Activated CD8-positive, alpha-beta memory T cell treated with anti-CD3 and anti-CD28 coated beads, Interleukin-2, amount 50 U/mL, for 24 hours (primary cell): ENCODE data around the gene DDX31.
A peak's percentile ranks its signal among the peaks of the same experiment; 100 is the strongest.
"Not testable (repeated sequence)": the region's sequence is repeated elsewhere in the genome, so short reads cannot be mapped to it uniquely, and the experiment has no call there.

Experiments used
- DNase-seq: peaks from one replicate; pipeline ENCODE4 v3.0.0-alpha.2; 2020; ENCODE audit errors: extremely low read depth

DDX31 gene

DNA sequence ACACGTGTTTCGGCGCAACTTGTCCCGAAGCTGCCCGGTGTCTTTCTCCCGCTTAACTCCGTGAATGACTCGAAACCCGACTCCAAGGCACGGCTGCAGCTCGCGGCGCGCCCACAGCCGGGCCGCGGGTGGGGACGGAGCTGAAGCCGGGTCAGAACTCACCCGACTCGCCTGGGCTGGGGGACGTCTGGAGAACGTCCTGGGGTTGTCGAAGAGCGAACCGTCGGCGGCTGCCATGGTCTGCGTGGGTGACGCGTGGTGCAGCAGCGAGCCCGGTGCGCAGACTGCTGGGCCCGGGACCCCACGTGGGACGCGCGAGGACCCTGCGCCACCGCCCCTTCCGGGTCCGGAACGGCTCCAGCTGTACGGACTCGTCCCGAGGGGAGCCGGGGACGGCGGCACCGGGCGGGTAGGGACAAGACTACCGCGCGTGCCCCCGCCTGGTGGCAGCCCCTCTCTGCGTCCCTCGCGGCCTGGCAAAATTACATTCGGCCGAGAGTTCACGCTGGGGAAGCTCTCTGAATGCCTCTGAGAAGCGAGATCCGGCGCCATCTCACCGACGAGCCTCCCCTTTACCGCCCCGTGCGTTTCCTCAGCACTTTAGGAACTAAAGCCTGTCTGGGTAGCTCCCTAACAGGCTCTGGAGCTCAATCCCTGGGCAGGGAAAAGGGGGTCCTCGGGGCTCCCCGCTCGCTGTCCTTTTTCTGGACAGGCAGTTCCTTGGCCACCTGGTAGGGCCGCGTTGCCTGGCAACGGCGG is at the start of gene DDX31:
DDX31 (minus strand) TSS at position 286 of the 759 bp plus-strand sequence; CDS start at position 237, 49 bp downstream.
- DNase-seq = peak; percentile 64

DNA sequence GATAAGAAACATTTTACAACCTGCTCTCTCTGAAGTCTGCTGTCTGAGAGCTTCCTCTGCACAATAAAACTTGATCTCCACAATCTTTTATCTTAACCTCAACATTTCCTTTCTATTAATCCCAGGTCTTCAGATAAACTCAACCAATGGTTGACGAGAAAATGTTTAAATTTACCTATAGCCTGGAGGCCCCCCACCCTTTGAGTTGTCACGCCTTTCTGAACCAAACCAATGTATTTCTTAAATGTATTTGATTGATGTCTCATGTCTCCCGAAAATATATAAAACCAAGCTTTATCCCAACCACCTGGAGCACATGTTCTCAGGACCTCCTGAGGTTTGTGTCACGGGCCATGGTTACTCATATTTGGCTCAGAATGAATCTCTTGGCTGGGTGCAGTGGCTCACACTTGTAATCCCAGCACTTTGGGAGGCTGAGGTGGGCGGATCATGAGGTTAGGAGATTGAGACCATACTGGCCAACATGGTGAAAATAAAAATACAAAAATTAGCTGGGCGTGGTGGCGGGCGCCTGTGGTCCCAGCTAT is 48.7 kb upstream of the DDX31 start:
- not testable (repeated sequence) for DNase-seq

DNA sequence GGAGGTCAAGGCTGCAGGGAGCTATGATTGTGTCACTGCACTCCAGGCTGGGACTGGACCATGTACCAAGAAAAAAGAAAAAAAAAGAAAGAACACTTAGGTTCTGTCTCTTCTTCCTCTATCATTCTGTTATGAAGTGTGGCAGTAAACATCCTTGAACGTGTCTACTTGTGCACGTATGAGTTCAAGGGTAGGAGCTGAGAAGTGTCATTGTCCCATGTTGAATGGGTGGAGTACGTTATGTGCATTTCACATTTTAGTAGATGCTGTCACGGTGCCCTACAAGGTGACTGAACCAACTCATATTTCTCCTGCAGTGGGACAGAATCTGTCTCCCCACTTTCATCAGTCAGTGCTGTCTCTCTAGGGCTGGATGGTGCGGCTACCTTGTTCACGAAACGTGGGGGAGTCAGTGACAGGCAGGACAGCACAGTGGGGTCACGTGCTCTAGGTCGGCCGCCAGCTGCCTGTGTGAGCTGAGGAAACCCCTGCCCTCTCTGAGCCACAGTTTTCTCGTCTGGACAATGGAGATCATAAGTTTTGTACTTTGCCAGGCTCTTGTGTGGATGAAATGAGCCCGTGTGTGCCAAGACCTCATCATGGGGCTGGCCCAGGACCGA is 47.7 kb upstream of the DDX31 start:
- DNase-seq = no peak

DNA sequence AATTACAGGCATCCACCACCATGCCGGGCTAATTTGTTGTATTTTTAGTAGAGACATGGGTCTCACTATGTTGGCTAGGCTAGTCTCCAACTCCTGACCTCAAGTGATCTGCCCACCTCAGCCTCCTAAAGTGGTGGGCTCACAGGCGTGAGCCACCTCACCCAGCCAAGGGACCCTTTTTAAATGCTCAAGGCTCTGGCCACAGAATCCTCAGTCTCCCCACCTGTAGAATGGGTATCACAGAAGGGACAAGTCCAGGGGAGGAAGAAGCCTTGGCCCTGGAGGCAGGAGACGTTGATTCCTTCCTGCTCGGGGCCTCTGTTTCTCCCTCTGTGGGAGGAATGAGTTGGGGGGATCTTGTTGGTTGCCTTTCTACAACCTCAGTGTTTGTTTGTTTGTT is 46.2 kb upstream of the DDX31 start:
- DNase-seq = no peak

DNA sequence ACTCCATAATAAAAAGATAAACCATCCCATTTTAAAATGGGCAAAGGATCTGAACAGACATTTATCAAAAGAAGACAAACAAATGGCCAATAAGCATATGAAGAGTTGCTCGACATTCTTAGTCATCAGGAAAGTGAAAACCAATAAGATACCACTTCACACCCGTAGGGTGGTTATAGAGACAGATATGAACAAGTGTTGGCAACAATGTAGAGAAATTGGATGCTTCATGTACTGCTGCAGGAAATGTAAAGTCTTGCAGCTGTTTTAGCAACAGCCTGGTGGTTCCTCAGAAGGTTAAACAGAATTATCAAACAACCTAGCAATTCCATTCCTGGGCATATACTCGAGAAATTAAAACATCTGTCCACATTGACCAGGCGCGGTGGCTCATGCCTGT is 43.0 kb upstream of the DDX31 start:
- DNase-seq = no peak

DNA sequence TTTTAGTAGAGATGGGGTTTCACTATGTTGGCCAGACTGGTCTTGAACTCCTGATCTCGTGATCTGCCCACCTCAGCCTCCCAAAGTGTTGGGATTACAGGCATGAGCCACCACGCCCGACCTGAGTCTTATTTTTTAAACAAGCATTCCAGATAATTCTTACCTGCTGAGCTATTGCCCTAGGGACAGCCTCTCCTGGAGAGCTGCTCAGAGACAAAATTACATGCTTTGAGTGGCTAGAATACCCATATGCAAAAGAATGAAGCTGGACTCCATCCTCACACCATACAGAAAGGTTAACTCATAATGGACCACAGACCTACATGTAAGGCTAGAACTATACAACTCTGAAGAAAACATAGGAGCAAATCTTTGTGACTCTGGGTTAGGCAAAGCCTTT is 42.1 kb upstream of the DDX31 start:
- DNase-seq = no peak

DNA sequence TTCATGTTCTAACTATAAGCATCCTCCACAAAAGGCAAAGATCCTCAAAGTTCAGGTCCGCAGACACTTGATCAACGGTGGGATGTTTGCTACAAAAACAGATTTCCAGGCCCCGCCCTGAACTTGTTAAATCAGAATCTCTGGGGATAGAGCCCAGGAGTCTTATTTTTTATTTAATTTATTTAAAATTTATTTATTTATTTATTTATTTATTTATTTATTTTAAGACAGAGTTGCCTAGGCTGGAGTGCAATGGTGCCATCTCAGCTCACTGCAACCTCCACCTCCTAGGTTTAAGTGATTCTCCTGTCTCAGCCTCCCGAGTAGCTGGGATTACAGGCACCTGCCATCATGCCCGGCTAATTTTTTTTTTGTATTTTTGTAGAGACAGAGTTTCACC is 41.4 kb upstream of the DDX31 start:
- not testable (repeated sequence) for DNase-seq

DNA sequence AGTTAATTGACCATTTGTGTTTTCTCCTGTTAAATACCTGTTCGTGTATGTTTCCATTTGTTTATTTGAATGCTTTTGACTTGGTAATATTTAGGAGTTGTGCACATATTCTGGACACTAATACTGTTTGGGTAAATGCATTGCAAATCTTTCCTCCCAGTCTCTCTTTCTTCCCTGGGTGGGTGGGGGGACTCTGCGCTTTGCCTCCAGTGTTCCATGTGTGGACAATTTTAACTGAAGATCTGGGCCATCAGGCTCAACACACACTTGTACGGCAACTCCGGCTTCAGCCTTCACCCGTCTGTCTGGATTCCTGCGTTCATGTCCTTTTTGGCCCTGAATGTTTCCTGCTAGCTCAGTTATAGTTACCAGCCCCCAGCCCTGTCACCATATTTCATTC is 40.5 kb upstream of the DDX31 start:
- DNase-seq = no peak

DNA sequence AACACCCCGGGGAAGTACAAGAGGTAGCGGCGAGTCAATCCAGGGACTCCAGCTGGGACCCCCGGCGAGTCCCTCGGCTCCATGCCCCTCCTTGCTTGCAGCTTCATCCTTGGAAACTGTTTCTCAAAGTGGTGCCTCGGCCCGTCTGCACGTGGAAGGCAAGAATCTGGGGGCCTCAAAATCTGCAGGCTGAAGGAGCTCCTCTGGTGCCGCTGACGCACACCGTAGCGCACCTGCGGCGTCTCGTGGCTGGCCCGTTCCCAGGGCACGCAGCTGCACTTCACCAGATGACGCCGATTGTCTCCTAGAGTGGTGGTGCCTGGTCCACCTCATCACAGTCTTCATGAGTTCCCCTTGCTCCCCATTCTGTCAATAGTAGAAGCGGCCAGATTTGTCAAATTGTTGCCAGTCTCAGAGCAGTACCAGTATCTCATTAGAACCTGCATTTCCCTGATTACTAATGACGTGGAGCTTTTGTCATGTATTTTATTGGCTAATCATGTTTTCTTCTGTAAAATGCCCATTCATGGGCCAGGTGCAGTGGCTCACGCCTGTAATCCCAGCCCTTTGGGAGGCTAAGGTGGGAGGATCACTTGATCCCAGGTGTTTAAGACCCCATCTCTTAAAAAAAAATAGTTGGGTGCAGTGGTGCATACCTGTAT is 39.1 kb upstream of the DDX31 start:
- DNase-seq = no peak

DNA sequence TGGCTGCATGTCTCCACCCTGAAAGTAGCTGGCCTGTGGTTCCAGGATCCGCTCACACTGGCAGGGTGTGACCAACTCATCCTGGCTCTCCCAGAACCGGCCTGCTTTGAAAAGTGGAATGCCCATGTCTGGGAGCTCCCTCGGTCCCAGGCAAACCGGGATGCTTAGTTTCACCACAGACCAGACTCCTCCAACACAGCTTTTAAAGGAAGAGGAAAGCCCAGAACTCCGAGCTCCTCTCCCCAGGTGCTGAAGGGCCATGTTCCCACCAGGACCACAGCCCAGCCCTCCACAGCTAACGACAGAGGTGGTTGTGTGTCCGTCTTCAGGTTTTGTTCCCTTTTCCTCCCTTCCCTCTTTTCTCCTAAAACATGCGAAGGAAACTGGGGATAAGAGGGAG is 38.5 kb upstream of the DDX31 start:
- DNase-seq = no peak

DNA sequence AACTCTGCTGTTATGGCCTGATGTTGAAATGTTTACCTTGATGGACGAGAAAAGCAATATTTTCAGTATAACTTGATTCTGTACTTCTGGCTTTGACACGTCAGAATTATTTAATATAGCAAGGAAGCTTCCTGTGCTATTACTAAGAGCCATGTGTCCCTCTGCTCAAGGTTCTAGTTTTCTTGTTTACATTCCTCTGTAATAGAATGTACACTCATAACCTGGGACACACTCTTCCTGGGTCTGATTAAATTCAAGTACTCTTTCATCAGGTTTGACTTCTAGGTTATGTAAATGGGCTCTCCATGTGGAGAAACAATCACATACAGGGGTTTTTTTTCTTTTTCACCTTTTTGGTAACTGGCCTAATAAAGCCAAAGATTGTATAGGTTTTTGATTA is 33.6 kb upstream of the DDX31 start:
- DNase-seq = no peak

DNA sequence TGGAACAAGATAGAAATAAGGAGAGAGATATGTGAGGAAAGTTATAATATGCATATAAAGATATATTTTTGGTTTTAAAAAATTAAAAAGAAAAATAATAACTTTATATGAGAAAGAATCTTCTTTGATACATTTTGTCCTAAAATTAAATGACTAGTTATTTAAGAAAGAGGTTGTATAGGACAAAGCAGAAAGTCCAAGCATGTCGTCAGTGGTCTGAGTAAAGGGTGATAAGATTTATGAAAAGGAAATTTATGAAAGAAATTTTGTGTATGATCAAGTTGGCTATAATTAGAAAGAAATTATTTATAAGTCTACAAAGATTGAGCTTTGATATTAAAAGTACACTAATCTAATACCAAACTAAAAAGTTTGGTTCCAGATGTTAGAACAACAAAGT is 32.5 kb upstream of the DDX31 start:
- no peak for DNase-seq

DNA sequence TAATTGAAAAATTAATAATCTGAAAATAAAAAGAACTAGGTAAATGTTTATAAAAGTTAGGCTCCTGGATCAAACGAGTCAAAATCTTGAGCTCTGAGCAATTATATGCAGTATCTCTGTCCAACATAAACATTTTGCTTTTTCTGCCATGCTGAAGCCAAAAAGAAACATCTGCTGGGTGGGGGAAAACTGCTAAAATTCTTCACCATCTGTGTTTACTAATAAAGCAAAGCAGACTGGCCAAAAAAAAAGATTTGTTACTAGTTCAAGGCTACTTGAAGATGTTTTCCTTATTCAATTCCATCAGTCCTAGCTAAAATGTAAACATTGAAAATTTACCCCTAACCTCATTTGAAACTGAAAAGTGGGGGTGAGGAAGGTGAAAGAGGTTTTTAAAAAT is 30.2 kb upstream of the DDX31 start:
- no peak for DNase-seq

DNA sequence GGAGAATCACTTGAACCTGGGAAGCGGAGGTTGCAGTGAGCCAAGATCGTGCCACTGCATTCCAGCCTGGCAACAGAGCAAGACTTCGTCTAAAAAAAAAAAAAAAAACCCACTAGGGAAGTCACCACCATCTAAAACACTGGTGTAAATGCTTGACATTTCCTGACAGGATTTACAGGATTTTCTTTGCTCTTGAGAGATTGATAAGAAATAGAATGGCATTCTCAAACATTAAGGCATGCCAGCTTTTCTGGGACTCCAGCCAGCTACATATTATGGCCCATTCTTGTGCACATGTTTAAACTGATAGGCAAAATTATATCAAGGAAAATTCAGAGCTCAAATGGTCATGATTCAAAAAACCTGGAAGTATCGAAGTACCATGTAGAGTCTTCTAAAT is 29.2 kb upstream of the DDX31 start:
- DNase-seq = no peak

DNA sequence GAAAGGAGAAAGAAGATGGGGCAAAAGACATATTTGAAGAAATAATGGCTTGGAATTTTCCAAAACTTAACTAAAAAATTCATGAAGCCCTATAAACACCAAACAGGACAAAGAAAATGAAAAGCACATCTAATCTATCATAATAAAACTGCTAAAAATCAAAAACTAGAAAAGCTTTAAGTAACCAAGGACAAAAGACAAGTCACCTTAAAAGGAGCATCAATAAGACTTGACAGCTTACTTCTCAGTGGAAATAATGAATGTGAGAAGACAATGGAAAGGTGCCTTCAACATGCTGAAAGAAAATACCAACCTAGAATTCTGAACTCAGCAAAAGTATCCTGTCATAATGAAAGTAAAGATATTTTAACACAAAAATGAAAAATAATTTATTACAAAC is 27.4 kb upstream of the DDX31 start:
- DNase-seq = no peak

DNA sequence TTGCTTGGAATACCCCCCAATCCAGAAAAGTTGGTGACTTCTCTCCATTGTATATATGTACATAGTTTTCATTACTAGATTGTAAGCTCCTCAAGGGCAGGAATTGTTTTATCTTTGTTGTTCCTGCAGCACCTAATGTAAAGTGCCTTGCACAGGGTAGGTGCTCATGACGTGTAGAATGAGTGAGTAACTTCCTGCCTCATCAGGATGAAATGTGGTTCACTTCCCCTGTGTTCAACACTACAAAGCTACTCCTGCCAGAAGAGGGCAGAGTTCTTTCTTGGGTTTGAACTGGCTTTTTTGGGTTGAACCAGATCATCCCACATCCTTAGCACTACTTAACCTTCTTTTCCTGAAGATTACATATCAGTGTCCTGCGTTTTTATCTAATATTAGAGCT is 24.4 kb upstream of the DDX31 start:
- no peak for DNase-seq

DNA sequence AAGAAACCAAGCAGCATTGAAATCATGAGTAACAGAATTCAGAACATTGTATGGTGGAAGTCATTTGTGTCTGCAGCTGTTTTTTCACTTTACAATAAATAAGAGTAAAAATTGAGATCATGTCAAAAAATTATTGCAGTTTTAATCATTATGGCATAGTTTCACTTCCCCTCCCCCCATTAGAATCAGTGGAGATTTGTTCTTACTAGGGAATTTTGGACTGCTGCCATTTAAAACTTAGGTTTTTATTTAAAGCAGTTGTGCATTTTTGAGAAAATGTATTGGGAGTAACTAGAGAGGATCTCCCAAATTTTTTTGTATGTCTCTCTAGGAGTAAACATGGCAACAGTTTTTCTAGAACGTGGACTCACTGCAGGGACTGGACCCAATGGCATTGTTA is 20.9 kb upstream of the DDX31 start:
- no peak for DNase-seq

DNA sequence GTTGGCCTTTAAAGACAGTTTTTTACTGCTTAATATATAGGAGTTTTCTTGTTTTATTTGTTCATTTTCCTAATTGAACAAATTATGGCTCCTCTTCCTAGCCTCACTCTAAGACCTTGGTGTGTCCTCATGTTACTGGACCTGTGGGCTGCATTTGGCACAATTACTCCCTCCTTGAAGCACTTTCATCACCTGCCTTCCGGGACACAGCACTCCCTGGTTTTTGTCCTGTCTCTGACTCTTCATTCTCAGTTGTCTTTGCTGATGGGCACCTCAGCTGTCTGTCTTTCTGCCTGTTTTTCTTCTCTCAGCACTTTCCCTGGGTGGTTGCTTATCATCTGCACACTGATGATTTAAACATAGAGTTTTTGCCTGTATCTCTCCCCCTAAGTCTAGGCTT is 14.1 kb upstream of the DDX31 start:
- no peak for DNase-seq

DNA sequence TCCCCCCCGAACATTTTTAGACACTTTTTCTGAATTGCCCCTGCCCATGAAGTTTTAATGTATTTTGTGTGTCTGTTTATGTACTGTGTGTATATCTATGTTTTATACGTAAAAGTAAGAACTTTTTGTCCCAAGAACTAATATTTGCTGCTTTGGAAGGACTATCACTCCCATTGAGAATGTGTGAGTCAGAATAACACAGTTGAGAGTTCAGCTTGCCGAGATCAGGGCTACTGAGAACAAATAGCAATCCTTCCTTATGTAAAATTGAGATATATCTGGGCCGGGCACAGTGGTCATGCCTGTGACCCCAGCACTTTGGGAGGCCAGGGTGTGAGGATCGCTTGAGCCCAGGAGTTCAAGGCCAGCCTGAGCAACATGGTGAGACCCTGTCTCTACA is 11.8 kb upstream of the DDX31 start:
- DNase-seq = no peak

DNA sequence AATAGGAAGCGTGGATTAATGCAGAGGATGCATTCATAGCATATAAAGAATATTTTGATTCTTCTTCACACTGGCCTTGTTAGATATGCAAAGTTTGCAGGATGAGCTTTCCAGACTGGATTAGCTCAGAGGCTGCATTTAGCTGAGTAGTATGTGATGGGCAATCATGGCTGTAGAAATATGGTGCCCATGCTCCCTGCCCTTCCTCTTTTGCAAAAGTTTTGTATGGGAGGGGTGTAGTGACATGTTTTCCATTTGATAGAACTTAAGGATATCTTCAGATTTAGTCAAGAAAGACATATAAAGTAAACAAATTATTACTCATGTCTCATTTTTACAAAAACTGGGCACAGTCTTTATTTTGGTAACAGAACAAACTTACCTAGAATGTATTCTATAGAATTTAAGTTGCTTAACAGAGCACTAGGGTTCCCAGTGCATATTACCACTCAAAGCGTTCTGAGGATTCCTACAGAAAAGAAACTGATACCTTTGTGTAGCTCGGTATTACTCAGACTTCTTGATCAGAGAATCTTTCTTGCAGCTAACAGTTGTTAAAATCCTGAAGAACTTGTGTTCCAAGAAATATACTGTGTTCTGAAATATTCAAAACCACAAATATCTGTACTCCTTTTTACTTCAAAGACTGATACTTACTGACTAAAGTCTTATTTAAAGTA is 10.3 kb upstream of the DDX31 start:
- no peak for DNase-seq

DNA sequence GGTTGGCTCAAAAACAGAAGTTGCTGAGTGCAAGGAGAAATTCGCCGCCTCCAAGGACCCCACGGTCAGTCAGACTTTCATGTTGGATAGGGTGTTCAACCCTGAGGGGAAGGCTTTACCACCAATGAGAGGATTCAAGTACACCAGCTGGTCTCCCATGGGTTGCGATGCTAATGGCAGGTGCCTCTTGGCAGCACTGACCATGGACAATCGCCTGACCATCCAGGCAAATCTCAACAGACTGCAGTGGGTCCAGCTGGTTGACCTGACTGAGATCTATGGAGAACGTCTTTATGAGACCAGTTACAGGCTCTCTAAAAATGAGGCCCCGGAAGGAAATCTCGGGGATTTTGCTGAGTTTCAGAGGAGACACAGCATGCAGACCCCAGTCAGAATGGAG is 8.2 kb upstream of the DDX31 start:
- no peak for DNase-seq

DNA sequence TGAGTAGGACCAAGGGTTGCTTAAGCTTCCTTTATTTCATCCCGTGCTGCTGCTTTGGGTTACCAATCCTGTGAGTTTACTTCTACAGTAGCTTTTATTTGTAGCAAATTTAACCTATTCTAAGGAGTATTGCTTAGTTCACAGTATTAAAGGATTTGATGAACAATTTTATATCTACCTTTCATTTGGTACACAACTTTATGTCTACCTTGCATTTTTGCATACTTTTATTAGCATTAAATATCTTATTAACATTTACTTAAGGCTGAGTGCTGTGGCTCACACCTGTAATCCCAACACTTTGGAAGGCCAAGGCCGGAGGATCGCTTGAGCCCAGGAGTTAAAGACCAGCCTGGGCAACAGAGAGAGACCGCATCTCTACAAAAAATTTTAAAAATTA is 4.7 kb upstream of the DDX31 start:
- DNase-seq = no peak
